GM19035 (cell line): ENCODE data around the gene CACNA2D3.

Source experiments
- ATAC-seq: cut with Tn5 transposase; IDR thresholded peaks from one replicate; pipeline ENCODE4 v1.9.1; 2021; ENCODE audit not compliant: unreplicated experiment

CACNA2D3 gene

DNA sequence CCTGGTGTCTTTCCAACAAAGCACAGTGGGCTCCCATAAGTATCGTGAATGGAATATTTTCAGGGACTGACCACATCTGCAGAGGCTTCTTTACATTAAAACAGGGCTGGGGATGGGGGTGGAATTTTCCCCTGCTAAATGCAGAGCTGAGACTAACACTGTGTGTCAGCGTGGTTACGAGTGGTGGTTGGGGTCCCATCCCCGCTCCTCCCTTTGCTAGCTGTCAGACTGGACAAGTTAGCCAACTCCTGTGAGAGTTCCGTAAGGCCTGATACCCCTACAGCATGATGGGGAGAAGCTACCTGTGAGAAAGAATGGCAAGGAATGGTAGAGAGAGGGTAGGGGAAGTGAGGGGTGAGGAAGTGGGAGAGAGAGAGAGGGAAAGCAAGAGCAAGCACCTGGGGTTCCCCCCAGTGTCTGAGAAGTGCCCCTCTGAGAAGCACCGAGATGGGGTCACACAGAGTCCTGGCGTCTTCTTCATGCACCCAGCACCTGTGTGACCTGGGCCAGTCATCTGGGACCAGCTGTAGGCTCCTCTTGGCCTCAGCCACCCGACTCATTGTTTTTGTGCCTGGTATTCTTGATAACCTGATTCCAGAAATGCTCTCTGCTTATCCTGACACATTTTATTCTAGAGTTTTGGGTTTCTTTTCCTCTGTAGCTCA lies 395.8 kb downstream of the CACNA2D3 start:
- ATAC-seq: no peak

- ATAC-seq: no peak
Measured at GRCh38 chr3:54519493-54519892, 397.1 kb downstream of the CACNA2D3 start.

DNA sequence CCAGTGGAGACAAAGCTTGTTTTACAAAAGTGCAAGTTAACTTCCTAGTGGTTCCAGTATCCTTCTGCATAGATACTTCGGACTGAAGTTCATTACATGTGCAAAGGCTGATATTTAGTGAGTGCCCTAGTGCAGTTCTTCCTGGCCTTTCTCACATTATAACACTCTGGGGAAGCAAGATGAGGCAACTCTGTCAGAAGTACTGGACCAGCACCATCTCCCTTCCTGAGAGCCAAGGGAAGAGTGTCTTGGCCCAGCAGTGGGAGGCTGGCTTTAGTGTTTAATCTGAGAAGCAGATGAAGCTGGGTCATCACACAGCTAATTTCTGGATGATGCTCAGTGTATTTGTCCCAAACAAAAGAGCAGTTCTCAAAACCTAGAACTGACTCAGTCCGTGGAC lies 397.7 kb downstream of the CACNA2D3 start:
- ATAC-seq: no peak

DNA sequence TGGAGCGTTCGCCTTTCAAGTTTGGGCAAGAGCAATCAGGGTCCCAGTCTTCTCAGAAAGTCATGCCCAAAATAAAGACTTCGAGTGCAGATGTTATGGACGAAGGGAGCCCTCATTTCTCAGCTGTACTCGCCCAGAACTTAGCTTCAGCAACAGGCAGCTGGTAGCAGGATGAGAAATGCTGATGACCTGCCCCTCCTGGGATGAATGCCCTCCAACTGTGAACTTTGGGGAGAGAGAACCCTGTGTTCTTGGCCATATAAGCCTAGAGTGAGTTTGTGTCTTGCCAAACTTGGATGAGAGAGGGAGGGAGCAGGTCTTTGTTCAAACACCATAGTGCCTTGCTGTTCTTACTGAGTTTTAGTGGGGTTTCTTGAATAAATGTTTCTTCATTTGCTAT lies 405.2 kb downstream of the CACNA2D3 start:
- no peak for ATAC-seq

DNA sequence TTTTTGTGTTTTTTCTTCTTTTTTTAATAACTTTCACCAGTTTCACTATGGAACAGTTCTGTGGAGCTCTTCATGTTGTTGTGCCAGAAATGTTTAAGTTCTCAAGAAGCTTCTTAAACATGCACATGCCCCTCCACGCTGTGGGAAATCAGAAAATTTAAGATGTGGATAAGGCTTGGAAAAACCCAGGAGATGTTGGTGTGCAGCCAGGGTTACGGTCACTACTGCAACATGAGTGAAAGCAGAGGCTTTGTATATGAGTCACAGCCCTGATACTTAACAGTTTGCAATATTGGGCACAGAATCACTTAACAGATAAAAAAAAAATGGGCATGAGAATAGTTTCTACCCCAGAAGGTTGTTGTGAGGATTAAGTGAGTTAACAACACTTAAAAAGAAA lies 405.6 kb downstream of the CACNA2D3 start:
- no peak for ATAC-seq

- no peak for ATAC-seq
Measured at GRCh38 chr3:54528668-54529067, 406.3 kb downstream of the CACNA2D3 start.

- no peak for ATAC-seq
Measured at GRCh38 chr3:54530091-54530490, 407.7 kb downstream of the CACNA2D3 start.

DNA sequence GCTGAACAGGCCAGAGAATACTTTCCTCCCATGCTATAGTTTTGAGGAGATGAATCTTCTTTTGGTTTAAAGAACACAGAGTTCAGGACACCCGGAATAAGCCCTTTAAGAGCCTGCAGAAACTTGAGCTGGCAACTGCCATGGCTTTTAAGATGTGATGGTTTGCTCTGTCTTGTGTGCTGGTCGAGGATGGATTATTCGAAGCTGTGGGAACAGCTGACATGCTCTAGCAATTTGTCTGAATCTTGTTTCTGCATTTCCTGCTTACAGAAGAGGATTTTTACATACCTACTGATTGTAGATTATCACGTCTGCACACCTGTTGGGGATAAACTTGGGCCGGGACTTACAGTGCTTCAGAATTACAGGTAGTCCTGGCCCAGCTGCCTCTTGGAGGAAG lies 408.6 kb downstream of the CACNA2D3 start:
- ATAC-seq: no peak

GRCh38 chr3:54531741-54532140 lies 409.4 kb downstream of the CACNA2D3 start:
- no peak for ATAC-seq

GRCh38 chr3:54533856-54534255 lies 411.5 kb downstream of the CACNA2D3 start:
- ATAC-seq: no peak

- ATAC-seq: no peak
Measured at GRCh38 chr3:54535619-54536018, 413.3 kb downstream of the CACNA2D3 start.

DNA sequence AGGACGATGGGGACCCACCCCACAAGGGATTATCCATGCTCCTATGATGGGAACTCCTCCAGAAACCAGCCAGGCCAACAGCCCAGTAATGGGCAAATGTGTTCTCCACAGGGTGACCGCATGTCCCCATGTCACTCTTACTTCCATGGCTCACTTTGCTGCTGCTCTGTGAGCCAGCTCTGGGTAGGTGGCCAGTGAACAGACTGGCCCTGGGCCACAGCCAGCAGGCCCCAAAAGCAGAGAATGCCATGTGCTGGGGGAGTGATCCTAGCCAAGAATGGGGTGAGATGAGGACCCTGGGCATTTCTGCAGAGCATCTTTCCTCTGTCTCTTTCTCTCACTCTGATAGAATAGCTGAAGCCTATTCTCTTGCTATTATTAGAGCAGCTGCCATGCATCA lies 414.1 kb downstream of the CACNA2D3 start:
- ATAC-seq: no peak

GRCh38 chr3:54537506-54537905 lies 415.2 kb downstream of the CACNA2D3 start:
- ATAC-seq: no peak

DNA sequence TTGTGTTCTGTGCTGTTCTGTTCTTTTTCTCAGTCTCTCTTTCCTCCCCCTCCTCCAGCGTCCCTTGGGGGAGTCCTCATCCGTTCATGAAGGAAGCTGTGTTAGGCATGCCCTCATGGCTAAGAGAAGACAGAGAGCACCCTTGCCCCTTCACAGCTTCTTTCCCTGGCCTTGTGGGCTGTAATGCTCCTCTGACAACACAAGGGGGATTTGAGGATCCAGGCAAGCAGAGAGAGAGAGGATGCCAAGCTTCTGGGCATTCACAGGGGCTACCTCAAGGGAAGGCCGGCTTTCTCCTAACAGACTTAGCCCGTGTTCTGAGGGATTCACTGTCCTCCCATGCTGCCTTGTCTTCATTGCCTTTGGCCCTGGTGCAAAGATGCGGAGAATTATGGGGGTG lies 416.0 kb downstream of the CACNA2D3 start:
- ATAC-seq: no peak

- ATAC-seq: no peak
Measured at GRCh38 chr3:54541369-54541768, 419.0 kb downstream of the CACNA2D3 start.

- no peak for ATAC-seq
Measured at GRCh38 chr3:54543446-54543845, 421.1 kb downstream of the CACNA2D3 start.

GRCh38 chr3:54547051-54547450 lies 424.7 kb downstream of the CACNA2D3 start:
- ATAC-seq: no peak

DNA sequence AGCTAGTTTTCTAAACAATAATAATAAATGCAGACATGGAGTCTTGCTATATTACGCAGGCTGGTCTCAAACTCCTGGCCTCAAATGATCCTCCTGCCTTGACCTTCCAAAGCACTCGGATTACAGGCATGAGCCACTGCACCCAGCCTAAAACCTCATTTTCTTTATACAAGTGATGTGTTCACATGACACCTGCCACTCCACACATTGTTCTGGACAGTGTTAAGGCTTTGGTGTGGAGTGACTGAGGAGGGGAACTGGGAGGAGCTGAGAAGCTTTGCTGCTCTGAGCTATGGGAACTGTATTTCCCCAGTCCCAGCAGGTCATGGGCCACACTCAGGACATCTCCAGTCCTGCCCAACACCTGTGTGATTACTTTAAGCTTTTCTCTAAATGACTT lies 425.5 kb downstream of the CACNA2D3 start:
- ATAC-seq: no peak

GRCh38 chr3:54549607-54550220 lies 427.4 kb downstream of the CACNA2D3 start:
- ATAC-seq: no peak

- no peak for ATAC-seq
Measured at GRCh38 chr3:54550221-54550977, 428.0 kb downstream of the CACNA2D3 start.

DNA sequence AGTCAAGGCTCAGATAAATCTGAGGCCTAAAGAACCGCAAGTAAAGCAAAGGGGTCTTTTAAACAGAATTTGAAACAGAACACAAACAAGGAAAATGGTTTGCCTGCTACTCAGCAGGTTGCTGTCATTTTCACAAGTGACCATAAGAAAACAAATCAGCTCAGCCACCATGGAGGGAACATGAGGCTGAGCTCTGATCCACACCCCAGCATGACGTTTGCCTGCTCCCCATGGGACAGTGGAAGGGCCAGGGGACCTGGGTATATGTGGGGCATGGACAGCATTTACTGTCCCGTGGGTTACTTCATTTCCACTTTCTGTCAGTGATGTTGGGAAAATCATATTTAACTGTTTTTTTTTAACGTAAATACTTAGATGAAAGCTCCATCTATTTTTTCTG lies 434.3 kb downstream of the CACNA2D3 start:
- no peak for ATAC-seq
